GM21381 (cell line): ENCODE measurements around the gene KRTCAP2.
"Not testable (repeated sequence)": the region's sequence is repeated elsewhere in the genome, so short reads cannot be mapped to it uniquely, and the experiment has no call there.

Source experiments
- ATAC-seq: cut with Tn5 transposase; IDR thresholded peaks from one replicate; pipeline ENCODE4 v1.9.1; 2021; ENCODE audit warnings: mild to moderate bottlenecking, moderate library complexity; ENCODE audit not compliant: unreplicated experiment

The KRTCAP2 gene

GRCh38 chr1:155170101-155170785 lies 2.9 kb downstream of the KRTCAP2 start:
- no peak for ATAC-seq

- ATAC-seq: no peak
Measured at GRCh38 chr1:155169541-155169940, 3.6 kb downstream of the KRTCAP2 start.

GRCh38 chr1:155168456-155169210 lies 4.5 kb downstream of the KRTCAP2 start:
- ATAC-seq: no peak

- ATAC-seq: not testable (repeated sequence)
Measured at GRCh38 chr1:155168105-155168445, 5.0 kb downstream of the KRTCAP2 start.

GRCh38 chr1:155167166-155168104 lies 5.7 kb downstream of the KRTCAP2 start:
- no peak for ATAC-seq

GRCh38 chr1:155166471-155167165 lies 6.5 kb downstream of the KRTCAP2 start:
- no peak for ATAC-seq

GRCh38 chr1:155166051-155166470 lies 7.0 kb downstream of the KRTCAP2 start:
- ATAC-seq: no peak

GRCh38 chr1:155164625-155165024 lies 8.5 kb downstream of the KRTCAP2 start:
- ATAC-seq: not testable (repeated sequence)

- ATAC-seq: not testable (repeated sequence)
Measured at GRCh38 chr1:155163785-155164184, 9.3 kb downstream of the KRTCAP2 start.

GRCh38 chr1:155162631-155163030 lies 10.5 kb downstream of the KRTCAP2 start:
- ATAC-seq: not testable (repeated sequence)

- no peak for ATAC-seq
Measured at GRCh38 chr1:155160128-155160527, 13.0 kb downstream of the KRTCAP2 start.

- no peak for ATAC-seq
Measured at GRCh38 chr1:155158991-155159390, 14.1 kb downstream of the KRTCAP2 start.

- ATAC-seq: not testable (repeated sequence)
Measured at GRCh38 chr1:155155996-155156643, 17.0 kb downstream of the KRTCAP2 start.

- ATAC-seq: no peak
Measured at GRCh38 chr1:155145491-155145890, 27.6 kb downstream of the KRTCAP2 start.

GRCh38 chr1:155141749-155142148 lies 31.4 kb downstream of the KRTCAP2 start:
- no peak for ATAC-seq

GRCh38 chr1:155140630-155140953 lies 32.5 kb downstream of the KRTCAP2 start:
- ATAC-seq: no peak

- ATAC-seq: peak; percentile 50
Measured at GRCh38 chr1:155139895-155140629, 33.0 kb downstream of the KRTCAP2 start, which contains the start of gene DPM3. Gene DPM3 (minus strand): TSS chr1:155140531. CDS start chr1:155140240, 291 bp downstream.

GRCh38 chr1:155137154-155137949 lies 35.8 kb downstream of the KRTCAP2 start:
- ATAC-seq: no peak

- no peak for ATAC-seq
Measured at GRCh38 chr1:155136748-155137147, 36.4 kb downstream of the KRTCAP2 start.
